Fibroblast of pulmonary artery (primary cell): Measurements from ENCODE around the gene LRRC74A.
"Not testable (repeated sequence)": the region's sequence is repeated elsewhere in the genome, so short reads cannot be mapped to it uniquely, and the experiment has no call there.

ENCODE experiments used
- DNase-seq: peaks from one replicate; pipeline ENCODE4 v3.0.0-alpha.2; 2010; ENCODE audit warnings: low read depth
- H3K4me3 ChIP-seq: replicated peaks from 2 replicates; pipeline ENCODE4 v1.5.1; 2011; ENCODE audit warnings: low read depth, mild to moderate bottlenecking, control low read depth, low read length, moderate library complexity
- TF ChIP-seq, protein P1 (sequence below): IDR thresholded peaks from 2 replicates; pipeline ENCODE4 v1.5.1; 2011; ENCODE audit warnings: mild to moderate bottlenecking, control low read depth, low read length, inconsistent platforms; ENCODE audit errors: missing control alignments

Gene LRRC74A

DNA sequence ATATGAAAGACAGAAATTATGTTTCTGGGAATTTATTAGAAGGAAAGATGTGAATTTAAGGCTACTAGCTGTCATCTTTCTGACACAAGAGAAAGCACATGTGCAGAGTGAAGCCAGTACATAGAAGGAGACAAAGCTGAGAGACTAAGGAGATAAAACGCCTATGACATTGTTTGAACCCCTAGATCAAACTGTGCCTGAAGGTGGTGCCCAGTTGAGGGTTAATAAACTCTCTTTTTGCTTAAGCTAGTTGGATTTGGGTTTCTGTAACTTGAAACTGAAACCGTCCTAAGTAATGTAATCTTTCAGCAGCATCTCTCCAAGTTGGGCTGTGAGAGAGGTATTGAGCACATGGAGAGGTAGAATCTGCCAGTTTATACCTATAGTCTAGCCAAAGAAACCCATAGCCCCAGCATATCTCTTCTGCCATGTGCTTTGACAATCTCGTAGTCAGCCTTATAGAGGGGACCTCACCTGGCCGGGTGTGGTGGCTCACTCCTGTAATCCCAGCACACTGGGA, 84.2 kb downstream of the LRRC74A start:
- TF ChIP-seq, protein P1, sequence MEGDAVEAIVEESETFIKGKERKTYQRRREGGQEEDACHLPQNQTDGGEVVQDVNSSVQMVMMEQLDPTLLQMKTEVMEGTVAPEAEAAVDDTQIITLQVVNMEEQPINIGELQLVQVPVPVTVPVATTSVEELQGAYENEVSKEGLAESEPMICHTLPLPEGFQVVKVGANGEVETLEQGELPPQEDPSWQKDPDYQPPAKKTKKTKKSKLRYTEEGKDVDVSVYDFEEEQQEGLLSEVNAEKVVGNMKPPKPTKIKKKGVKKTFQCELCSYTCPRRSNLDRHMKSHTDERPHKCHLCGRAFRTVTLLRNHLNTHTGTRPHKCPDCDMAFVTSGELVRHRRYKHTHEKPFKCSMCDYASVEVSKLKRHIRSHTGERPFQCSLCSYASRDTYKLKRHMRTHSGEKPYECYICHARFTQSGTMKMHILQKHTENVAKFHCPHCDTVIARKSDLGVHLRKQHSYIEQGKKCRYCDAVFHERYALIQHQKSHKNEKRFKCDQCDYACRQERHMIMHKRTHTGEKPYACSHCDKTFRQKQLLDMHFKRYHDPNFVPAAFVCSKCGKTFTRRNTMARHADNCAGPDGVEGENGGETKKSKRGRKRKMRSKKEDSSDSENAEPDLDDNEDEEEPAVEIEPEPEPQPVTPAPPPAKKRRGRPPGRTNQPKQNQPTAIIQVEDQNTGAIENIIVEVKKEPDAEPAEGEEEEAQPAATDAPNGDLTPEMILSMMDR = no peak
- no peak overlapping the region for H3K4me3 ChIP-seq
- no peak for DNase-seq

DNA sequence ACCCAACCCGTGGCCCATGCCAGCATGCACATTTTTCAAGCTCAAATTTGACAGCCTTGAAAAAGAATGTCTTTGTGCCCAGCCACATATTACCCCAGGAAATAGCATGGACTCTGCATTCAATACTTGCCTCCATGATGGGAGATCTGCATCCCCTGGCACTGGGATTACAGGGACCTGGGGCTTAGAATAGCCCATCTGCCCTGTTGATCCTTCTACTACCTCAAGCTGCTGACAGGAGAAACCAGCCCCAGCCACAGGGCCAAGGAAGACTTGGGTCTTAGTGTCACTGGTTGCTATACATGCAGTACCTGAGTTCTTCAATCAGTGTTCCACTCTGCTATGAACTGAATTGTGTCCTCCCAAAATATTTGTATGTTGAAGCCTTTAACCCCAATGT, 85.3 kb downstream of the LRRC74A start:
- TF ChIP-seq, protein P1 = no peak
- DNase-seq = no peak

DNA sequence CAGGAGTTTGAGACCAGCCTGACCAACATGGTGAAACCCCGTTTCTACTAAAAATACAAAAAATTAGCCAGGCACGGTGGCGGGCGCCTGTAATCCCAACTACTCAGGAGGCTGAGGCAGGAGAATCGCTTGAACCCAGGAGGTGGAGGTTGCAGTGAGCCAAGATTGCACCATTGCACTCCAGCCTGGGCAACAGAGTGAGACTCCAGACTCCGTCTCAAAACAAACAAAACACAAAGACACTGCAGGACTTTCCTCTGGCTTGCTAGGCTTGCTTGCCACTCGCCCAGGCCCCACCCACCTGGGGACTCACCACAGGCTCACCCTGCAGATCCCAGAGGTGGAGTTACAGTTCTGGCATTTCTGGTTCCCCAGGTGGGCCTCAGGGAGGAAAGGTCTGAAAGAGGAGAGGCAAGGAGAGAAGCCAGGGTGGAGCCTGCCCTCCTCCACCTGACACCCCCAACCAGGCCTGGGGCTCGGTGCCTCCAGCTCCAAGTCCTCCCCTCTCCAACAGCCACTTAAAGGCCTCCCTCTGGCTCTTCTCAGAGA, 88.4 kb downstream of the LRRC74A start:
- DNase-seq = not testable (repeated sequence)

More for the DNA sequence above, 85.3 kb downstream of the LRRC74A start:
- no peak overlapping the region for H3K4me3 ChIP-seq

DNA sequence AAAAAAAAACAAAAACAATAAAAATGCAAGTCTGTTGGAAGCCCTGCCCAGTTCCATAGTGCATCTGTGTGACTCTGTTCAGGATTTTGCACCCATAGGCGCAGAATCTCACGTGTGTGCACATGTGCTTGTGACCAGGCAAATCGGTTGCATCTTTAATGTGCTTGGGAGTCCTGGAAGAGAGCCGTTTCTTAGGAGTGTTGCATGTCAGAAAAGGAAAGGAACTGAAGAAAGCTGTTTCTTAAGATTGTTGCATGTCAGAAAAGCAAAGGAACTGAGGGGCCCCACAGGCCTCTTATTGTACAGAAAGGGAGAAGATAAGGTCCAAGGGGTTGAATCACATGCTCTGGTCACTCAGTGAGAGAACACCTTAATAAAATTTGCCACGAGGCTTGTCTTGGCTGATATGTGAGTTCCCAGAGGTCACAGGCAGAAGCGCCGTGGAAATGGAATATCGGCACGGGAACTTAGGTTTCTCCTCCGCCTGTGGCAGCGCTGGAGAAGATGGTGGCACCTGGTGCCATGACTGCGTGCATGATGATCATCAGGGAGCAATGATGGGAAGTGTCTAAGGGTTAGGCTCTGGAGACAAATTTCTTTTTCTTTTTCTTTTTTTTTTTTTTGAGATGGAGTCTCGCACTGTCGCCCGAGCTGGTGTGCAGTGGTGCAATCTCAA, 90.0 kb downstream of the LRRC74A start:
- peak; percentile 41 for DNase-seq

More for the DNA sequence above, 88.4 kb downstream of the LRRC74A start:
- not testable (repeated sequence) for H3K4me3 ChIP-seq

DNA sequence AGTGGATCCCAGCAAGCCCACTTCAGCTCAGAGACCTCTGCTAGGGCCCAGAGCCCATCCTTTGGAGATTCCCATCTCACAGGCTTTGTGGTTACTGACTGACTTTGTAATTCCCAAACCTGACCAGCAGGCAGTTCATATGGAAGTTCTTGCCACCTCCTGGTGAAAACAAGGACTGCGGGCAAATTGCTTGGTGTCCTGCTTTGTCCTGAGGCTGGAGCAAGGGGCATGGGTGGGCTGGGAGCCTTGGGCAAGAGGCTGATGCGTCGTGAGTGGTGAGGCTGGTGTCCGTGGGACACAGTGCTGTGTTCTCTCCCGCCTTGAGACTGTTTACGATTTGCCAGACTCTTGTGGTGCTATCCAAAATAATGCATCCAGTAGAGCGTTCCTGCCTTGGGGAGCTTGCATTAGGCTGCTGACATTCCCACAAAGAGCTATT, 91.0 kb downstream of the LRRC74A start:
- H3K4me3 ChIP-seq = no peak overlapping the region
- TF ChIP-seq, protein P1 = peak; percentile 91
- peak; percentile 86 for DNase-seq

More for the DNA sequence above, 90.0 kb downstream of the LRRC74A start:
- no peak overlapping the region for H3K4me3 ChIP-seq
- TF ChIP-seq, protein P1 = no peak

DNA sequence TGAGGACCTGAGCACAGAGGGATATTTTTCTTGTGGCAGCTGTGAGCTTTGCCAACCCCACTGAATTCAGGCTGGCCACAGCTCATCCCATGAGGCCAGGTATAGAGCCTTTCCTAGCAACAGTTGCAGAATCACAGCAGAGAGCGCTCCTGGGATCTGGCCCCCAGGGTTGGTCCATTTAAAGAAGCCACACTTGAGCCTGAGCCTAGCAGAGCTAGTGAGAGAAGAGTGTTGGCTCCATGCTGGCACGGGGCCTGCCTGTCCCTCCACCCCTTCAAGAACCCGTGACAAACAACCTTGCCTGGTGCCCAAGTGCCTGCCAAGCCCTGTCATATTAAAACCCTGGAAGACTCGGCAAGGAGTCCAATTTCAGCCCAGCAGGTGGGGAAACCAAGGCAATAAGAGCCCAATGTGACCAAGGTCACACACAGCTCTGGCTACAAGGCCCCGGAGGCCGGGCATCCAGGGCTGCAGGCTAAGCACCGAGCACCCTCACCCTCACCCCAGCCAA, 91.6 kb downstream of the LRRC74A start:
- DNase-seq = no peak
- TF ChIP-seq, protein P1 = no peak
- no peak overlapping the region for H3K4me3 ChIP-seq

DNA sequence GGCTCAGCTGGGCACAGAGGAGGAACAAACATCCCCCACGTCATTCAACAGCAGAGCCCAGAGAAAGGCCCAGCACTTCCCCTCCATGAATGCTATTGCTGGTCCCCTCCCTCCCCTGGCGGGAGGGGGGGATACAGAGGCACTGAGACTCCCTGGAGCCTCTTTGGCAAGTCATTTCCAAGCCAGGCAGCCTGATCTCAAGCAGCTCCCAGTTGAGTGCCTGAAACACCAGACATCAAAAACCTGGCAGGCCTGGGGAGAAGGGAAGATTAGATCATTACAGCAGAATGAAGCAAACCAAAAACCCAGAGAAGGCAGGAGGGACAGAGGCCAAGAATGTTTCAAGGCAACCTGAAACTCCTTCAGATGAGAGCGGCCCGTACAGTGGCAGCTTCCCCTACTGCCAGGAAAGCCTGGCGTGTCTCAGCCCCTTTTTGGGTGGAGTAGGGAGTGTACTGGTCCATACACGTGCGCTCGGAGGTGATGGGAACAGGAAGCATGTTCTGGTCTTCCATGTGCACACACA, 92.1 kb downstream of the LRRC74A start:
- TF ChIP-seq, protein P1 = no peak
- peak overlapping the region; percentile 12 for H3K4me3 ChIP-seq
- peak; percentile 92 for DNase-seq
